ENCODE measurements around the gene DUSP22.
"Not testable (repeated sequence)": the region's sequence is repeated elsewhere in the genome, so short reads cannot be mapped to it uniquely, and the experiment has no call there.

The DUSP22 gene

GRCh38 chr6:325161-325860 is 33.0 kb downstream of the DUSP22 start:
- DNase-seq, result not testable (repeated sequence)

GRCh38 chr6:326066-326465 is 33.8 kb downstream of the DUSP22 start:
- not testable (repeated sequence) for DNase-seq

GRCh38 chr6:326896-327537 is 34.7 kb downstream of the DUSP22 start:
- DNase-seq, result no peak

GRCh38 chr6:327538-328116 is 35.3 kb downstream of the DUSP22 start:
- no peak for DNase-seq

GRCh38 chr6:328136-328670 is 35.9 kb downstream of the DUSP22 start:
- DNase-seq, result no peak

- DNase-seq, result no peak
These were observed 36.6 kb downstream of the DUSP22 start for GRCh38 chr6:328924-329323.

- no peak for DNase-seq
These were observed 37.8 kb downstream of the DUSP22 start for GRCh38 chr6:329888-330691.

GRCh38 chr6:330948-331347 is 38.7 kb downstream of the DUSP22 start:
- no peak for DNase-seq

- no peak for DNase-seq
These were observed 39.6 kb downstream of the DUSP22 start for GRCh38 chr6:331622-332521.

GRCh38 chr6:332671-333070 is 40.4 kb downstream of the DUSP22 start:
- no peak for DNase-seq

GRCh38 chr6:333379-334002 is 41.2 kb downstream of the DUSP22 start:
- no peak for DNase-seq

GRCh38 chr6:334536-335510 is 42.5 kb downstream of the DUSP22 start:
- no peak for DNase-seq

- no peak for DNase-seq
These were observed 43.3 kb downstream of the DUSP22 start for GRCh38 chr6:335572-335971.

- DNase-seq, result no peak
These were observed 44.1 kb downstream of the DUSP22 start for GRCh38 chr6:336159-337114.

GRCh38 chr6:337805-338368 is 45.6 kb downstream of the DUSP22 start:
- DNase-seq, result no peak

- DNase-seq, result no peak
These were observed 46.6 kb downstream of the DUSP22 start for GRCh38 chr6:338815-339262.

- no peak for DNase-seq
These were observed 47.2 kb downstream of the DUSP22 start for GRCh38 chr6:339480-339879.

GRCh38 chr6:340186-340955 is 48.1 kb downstream of the DUSP22 start:
- DNase-seq, result no peak
